Stimulated activated CD4-positive, alpha-beta T cell treated with anti-CD3 and anti-CD28 coated beads, Interleukin-2, amount 100 ng/mL, for 24 hours (primary cell): ENCODE data around the gene KHNYN.
"Not testable (repeated sequence)": the region's sequence is repeated elsewhere in the genome, so short reads cannot be mapped to it uniquely, and the experiment has no call there.

Experiments
- DNase-seq, 2 donors: peaks; one replicate each; pipeline ENCODE4 v3.0.0-alpha.2; 2020

Gene KHNYN

GRCh38 chr14:24429395-24430142 lies at the start of gene KHNYN, which contains the start of gene CBLN3:
Gene KHNYN (plus strand): TSS chr14:24429954. CDS start chr14:24430731, 777 bp downstream.
Gene CBLN3 (minus strand): TSS chr14:24429668. CDS start chr14:24429054, 614 bp downstream.
- peak; percentile 88 to 89 for DNase-seq

GRCh38 chr14:24381363-24382063 lies 48.2 kb upstream of the KHNYN start:
- DNase-seq: no peak

GRCh38 chr14:24382064-24382371 lies 47.7 kb upstream of the KHNYN start:
- DNase-seq: no peak

DNA sequence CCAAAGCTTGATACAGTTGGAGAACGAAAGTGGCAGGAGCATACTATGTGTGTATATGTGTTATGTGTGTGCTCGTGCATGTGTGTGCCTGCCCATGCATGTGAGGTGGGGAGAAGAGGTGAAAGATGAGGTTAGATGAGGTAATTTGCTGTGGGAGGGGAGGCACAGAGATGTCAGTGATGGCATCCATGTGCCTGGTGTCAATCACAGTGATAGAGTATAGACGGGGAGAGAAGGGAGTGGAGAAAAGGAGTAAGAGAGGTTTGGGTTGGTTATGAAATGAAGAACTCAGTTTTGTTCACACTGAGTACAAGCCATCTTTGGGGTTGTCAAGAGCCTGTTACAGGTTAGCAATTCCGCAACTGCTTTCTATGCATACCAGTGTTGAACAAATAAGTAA lies 45.6 kb upstream of the KHNYN start:
- no peak for DNase-seq

DNA sequence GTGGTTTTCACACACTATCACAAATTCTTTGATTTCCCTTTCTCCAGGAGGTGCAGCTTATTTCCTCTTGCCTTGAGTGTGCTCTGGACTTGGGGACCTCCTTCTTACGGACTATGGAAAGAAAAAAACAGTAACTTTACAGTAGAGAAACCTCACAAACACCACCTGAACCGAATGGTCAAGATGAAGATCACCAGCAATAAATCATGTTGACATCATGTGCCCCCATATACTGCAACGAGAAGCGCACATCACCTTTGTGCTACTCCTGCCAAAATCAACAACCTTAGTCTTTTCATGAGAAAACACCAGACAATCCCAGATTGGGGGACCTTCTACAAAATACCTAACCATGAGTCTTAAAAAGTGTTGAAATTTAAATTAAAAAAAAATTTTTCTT lies 44.2 kb upstream of the KHNYN start:
- no peak for DNase-seq

DNA sequence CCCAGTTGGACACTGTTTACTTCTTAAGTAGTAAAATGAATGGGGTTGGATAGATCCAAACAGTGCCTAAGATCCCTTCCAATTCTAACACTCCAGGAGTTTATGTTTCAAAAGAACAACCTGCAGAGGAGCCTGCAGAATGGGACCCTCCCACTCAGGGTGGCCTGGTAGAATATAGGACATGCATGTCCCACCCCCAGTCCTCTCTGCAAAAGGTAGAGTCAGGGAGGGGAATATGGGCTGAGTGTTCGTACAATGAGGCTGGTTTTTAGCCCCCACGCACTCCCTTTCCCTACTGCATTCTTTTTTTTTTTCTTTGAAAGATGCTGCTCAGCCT lies 42.8 kb upstream of the KHNYN start:
- no peak for DNase-seq

- not testable (repeated sequence) for DNase-seq
Measured at GRCh38 chr14:24387579-24387978, 42.2 kb upstream of the KHNYN start.

GRCh38 chr14:24388474-24389179 lies 41.1 kb upstream of the KHNYN start:
- no peak for DNase-seq

DNA sequence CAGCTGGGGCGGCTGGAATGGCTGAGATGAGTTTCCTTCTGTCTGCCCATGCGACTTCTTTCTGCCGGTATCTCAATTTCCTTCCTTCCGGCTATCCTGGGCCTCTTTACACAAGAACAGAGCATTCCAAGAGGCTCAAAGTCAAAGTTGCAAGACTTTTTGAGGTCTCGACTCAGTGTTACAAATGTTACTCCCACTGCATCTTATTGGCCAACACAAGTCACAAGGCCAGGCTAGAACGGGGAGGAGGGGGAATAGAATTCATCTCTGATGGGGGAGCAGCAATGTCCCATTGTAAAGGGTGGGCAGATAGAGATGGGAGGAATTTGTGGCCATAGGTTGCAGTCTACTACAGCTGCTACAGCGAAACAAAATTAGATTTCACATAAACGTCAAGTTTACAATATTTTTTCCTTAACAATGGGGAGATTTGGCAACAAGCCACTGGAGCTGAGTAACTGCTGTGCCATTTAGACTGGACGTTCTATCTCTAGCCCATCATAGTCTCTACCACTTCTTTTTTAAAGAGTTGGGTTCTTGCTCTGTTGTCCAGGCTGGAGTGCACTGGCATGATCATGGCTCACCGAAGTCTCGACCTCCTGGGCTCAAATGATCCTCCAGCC lies 40.4 kb upstream of the KHNYN start:
- no peak for DNase-seq

- no peak for DNase-seq
Measured at GRCh38 chr14:24390701-24391468, 38.9 kb upstream of the KHNYN start.

DNA sequence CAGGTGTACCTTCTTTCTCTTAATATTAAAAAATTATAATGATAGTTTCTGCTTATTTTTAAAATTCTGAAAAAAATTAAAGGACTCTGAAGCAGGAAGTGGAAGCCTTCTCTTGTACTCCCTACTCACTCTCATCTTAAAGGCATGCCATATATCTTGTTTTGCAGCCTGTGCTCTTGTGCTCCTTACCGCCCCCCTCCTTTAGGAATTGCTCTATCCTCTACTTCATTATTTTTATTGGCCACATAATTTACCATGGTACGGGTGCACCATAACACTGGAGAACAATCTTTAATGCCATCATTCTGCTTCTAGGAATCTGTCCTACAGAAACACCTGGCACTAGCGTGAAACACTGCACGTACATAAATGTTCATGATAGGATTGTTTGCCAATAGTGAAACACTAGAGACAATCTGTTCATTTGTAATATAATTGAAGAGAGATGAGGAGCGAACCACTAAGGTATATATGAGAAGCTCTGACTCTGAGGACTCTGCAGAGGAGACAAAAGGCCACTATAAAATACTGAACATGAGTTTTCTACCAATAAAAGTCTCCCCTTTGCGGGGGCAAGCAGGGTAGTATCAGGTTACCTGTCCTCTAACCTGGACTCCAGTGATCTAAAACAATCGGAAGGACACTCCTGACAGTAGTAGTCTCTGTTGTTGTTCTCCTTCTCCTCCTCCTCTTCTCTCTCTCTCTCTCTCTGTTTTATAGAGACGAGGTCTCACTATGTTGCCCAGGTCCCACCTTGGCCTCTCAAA lies 37.2 kb upstream of the KHNYN start:
- no peak for DNase-seq

GRCh38 chr14:24394275-24394674 lies 35.5 kb upstream of the KHNYN start:
- DNase-seq: no peak

- DNase-seq: no peak
Measured at GRCh38 chr14:24395609-24396582, 33.9 kb upstream of the KHNYN start.

- DNase-seq: no peak
Measured at GRCh38 chr14:24397639-24398292, 32.0 kb upstream of the KHNYN start.

GRCh38 chr14:24398293-24398652 lies 31.5 kb upstream of the KHNYN start:
- no peak for DNase-seq

DNA sequence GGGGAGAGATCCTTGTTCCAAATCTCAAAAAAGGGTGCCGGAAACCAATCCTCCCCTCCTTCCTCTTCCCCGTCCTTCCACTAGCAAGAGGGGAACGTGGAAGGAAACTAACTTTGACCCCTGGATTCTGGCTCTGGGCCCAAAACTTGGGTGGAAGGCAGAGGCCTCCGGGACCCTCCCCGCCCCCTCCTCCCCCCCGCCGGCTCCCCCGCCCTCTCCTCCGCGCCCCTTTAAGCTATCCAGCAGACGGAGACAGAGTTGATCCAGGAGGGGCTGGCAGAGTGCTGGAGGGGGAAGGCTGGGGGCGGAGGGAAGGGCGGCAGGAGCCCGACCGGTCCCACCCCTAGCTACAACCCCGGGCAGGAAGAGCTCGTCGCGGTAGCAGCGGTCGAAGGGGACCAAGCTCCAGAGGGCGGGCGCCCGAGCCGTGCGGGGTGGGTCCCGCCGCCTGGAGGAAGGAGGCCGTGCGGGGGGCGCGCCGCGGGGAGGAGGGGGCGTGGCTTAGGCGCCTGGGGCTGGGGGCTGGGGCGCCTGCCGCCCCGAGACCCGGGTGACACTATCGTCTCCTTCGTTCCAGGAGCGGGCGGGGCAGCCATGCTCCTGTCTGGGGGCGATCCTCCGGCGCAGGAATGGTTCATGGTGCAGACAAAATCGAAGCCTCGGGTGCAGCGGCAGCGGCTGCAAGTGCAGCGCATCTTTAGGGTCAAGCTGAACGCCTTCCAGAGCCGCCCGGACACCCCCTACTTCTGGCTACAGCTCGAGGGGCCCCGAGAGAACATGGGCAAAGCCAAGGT lies 30.9 kb upstream of the KHNYN start, which contains the start of gene NYNRIN:
TSS of gene NYNRIN (plus strand) at position 351 of the 794 bp plus-strand sequence. CDS start at position 595, 244 bp downstream.
- DNase-seq: peak; percentile 29 to 34

DNA sequence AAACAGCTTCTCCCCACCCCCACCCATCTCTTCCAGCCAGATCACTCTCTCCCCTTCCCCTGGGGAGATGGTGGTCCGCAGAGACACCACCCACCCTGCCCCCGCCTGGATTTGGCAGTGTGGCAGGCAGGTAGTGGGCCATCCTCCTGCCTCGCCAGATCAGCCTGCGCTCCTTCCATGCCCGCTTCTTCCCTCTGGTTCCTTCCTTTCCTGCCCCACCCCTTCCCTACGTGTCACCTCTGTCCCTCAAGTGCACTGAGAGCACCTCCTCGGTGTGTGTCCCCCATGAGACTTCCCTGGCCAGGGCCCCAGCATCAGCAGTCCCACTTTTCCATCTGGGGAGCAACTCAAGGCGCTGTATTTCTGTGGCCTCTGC lies 30.3 kb upstream of the KHNYN start:
- no peak for DNase-seq

GRCh38 chr14:24399999-24400718 lies 29.6 kb upstream of the KHNYN start:
- no peak for DNase-seq
